PC-9 (cell line): Measurements from ENCODE around the gene USF1.

Experiments used
- EZH2 ChIP-seq: fragments of 200-600 bp; sonication (generic); IDR thresholded peaks from 2 replicates; pipeline ENCODE4 v1.8.0; 2017; ENCODE audit warnings: antibody characterized with exemption, low read depth
- TF ChIP-seq, protein P1 (sequence below): fragments of 200-600 bp; sonication (generic); conservative IDR thresholded peaks from 2 replicates; pipeline ENCODE4 v1.6.1; 2017; ENCODE audit warnings: mixed run types, antibody characterized with exemption, mild to moderate bottlenecking, moderate library complexity

DNA sequence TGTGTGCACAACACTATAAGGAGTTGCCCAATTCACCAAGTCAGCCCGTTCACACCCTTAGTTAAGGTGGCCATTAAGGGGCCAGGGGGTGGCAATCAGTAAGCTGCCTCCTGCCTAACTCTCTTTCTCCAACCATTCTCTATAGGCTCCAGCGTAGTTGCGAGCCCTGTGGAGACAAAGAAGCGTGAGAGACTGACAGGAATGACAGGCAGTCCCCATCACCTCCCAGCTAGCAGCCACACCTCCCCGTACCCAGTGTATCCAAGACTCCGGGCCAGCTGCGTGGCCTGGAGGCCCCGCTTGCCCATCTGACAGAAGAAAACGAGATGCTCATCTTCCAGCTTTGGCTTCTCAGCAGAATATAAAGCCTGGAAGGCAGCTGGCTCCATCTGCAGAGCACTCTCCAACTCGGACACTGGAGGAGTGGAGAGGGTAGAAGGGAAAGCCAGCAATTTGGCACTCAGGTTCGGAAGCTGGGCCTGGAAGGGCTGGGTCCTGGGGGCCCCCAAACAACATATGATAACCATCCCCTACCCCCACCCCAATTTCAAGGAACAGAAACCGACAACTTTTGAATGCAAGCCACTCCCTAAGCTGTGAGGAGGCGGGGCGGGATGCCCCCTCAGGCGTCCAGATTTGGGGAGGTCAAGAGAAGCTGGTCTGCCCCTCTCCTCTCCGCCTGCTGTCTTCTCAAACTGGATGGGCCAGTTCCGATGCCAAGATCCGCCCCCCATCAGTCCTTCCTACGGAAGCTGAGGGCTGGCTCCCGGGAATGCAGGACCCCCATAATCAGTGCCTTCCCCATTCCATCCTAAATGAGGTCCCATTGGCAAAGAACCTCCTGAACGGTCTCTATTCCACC, 7.9 kb downstream of the USF1 start:
- TF ChIP-seq, protein P1, sequence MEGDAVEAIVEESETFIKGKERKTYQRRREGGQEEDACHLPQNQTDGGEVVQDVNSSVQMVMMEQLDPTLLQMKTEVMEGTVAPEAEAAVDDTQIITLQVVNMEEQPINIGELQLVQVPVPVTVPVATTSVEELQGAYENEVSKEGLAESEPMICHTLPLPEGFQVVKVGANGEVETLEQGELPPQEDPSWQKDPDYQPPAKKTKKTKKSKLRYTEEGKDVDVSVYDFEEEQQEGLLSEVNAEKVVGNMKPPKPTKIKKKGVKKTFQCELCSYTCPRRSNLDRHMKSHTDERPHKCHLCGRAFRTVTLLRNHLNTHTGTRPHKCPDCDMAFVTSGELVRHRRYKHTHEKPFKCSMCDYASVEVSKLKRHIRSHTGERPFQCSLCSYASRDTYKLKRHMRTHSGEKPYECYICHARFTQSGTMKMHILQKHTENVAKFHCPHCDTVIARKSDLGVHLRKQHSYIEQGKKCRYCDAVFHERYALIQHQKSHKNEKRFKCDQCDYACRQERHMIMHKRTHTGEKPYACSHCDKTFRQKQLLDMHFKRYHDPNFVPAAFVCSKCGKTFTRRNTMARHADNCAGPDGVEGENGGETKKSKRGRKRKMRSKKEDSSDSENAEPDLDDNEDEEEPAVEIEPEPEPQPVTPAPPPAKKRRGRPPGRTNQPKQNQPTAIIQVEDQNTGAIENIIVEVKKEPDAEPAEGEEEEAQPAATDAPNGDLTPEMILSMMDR: no peak
- TF ChIP-seq EZH2: no peak
